ENCODE results near the gene FAM83G. TPM values are rescaled to one million over a fixed set of nuclear protein-coding genes. Genes with fewer than 3 reads are reported as not detected.

The FAM83G gene
- total and polyA plus RNA-seq, 8 donors = 5.6 to 12.9 (median 9.4) TPM

DNA sequence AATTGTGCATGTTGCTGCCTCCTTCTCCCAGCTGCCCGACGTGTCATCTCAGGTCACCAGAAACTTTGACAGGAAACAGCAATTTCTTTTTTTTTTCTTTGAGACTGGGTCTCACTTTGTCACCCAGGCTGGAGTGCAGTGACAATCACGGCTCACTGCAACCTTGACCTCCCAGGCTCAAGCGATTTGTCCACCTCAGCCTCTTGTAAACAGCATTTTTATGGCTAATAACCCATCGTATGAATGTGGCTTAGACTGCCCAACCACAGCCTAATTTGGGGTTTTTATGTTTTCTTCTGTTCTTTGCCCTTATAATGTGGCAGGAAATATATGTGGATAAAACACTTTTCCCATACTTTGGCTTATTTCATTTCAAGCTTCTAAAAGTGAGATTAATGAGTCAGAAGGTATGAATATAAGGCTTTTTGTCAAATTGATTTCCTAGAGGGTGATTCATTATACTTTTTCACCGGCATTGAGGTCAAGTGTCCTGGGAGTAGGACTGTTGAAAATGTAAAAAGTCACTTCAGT lies 83.6 kb downstream of the FAM83G start:
- H3K9me3 ChIP-seq = no peaks in the 10 kb centered on the region
- DNase-seq (no peak), ATAC-seq (peak; percentile 20 to 53 (median 34)), FAIRE-seq (no peak)
- no peaks in the 10 kb centered on the region for H3K36me3 ChIP-seq
- WGBS, 2 donors = 15 to 19% methylated on average over 6 of the region's 6 CpGs
- intact Hi-C loops (cut with DNase I) = no loop called here
- H3K4me3 ChIP-seq = no peak overlapping the region
- H3K27me3 ChIP-seq = no peaks in the 10 kb centered on the region
- TF ChIP-seq, protein P1, sequence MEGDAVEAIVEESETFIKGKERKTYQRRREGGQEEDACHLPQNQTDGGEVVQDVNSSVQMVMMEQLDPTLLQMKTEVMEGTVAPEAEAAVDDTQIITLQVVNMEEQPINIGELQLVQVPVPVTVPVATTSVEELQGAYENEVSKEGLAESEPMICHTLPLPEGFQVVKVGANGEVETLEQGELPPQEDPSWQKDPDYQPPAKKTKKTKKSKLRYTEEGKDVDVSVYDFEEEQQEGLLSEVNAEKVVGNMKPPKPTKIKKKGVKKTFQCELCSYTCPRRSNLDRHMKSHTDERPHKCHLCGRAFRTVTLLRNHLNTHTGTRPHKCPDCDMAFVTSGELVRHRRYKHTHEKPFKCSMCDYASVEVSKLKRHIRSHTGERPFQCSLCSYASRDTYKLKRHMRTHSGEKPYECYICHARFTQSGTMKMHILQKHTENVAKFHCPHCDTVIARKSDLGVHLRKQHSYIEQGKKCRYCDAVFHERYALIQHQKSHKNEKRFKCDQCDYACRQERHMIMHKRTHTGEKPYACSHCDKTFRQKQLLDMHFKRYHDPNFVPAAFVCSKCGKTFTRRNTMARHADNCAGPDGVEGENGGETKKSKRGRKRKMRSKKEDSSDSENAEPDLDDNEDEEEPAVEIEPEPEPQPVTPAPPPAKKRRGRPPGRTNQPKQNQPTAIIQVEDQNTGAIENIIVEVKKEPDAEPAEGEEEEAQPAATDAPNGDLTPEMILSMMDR (IDR thresholded peaks at IDR 0.05) = no peak
- peak overlapping the region in 2 of 4 donors; percentile 31 to 45 for H3K27ac ChIP-seq
- peaks cover 9 to 38% (median 17%) of the 10 kb centered on the region in 3 donors for H3K4me1 ChIP-seq

DNA sequence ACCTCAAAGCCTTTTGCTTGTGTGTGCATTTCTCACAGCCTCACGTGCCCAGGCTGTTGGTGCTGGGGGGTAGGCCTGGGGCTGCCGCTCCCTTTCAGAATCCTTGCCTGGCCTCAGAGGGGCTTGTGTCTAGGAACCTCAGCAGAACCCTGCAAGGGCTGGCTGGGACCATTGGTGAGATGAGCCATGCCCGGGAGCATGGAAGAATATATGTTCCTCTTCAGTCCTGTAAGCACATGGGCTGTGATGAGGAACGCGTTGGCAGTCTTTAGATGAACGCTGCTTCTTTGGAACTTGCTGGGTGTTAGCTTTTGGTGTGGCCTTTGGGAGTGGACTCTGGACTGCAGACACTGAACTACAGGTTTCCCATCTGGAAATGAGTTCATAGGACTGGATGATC lies 84.6 kb downstream of the FAM83G start:
- intact Hi-C loops (cut with DNase I) = no loop called here

More for the DNA sequence above, 84.6 kb downstream of the FAM83G start:
- WGBS, 2 donors = 55 to 62% methylated on average over 6 of the region's 6 CpGs
- H3K27ac ChIP-seq = no peak overlapping the region
- peak in 3 of 4 donors; percentile 51 to 63 (median 56) for ATAC-seq
- no peaks in the 10 kb centered on the region for H3K9me3 ChIP-seq
- no peak overlapping the region for H3K4me3 ChIP-seq
- DNase-seq = no peak
- no peaks in the 10 kb centered on the region for H3K27me3 ChIP-seq
- H3K36me3 ChIP-seq = no peaks in the 10 kb centered on the region
- FAIRE-seq = no peak
- TF ChIP-seq, protein P1 (IDR thresholded peaks at IDR 0.05) = no peak
- peaks cover 9 to 38% (median 17%) of the 10 kb centered on the region in 3 donors for H3K4me1 ChIP-seq

Other genes with a start within 250 kb of the FAM83G start
- 10 to 100 TPM; 16.8 to 26.3 (median 21.9) TPM for gene TVP23B, start 223.6 kb downstream of the FAM83G start, total RNA-seq
- gene TVP23B, start 223.6 kb downstream of the FAM83G start, polyA plus RNA-seq = 10 to 100 TPM; 14.4 to 37.5 TPM
- 10 to 100 TPM in 5 of 6 donors, 1 to 10 TPM in 1; 9.5 to 22.3 (median 15.6) TPM for gene PRPSAP2, start 146.6 kb downstream of the FAM83G start, total RNA-seq
- gene PRPSAP2, start 146.6 kb downstream of the FAM83G start, polyA plus RNA-seq = 10 to 100 TPM; 10.9 to 20.5 TPM
- not detected for gene SLC5A10, start 52.6 kb downstream of the FAM83G start, total RNA-seq
- gene SLC5A10, start 52.6 kb downstream of the FAM83G start, polyA plus RNA-seq = under 1 TPM in 1 of 2 donors, not detected in 1; 0.02 TPM
- gene GRAP, start 42.2 kb upstream of the FAM83G start, total RNA-seq = 1 to 10 TPM in 2 of 6 donors, under 1 TPM in 4; 0.38 to 1.5 (median 0.56) TPM
- 1 to 10 TPM; 1.5 to 2.3 TPM for gene GRAP, start 42.2 kb upstream of the FAM83G start, polyA plus RNA-seq
- under 1 TPM in 4 of 6 donors, not detected in 2; 0.19 to 1.00 (median 0.54) TPM for gene GRAPL, start 122.8 kb upstream of the FAM83G start, total RNA-seq
- 1 to 10 TPM in 1 of 2 donors, under 1 TPM in 1; 0.87 to 2.5 TPM for gene GRAPL, start 122.8 kb upstream of the FAM83G start, polyA plus RNA-seq
- 10 to 100 TPM; 13.4 to 29.4 (median 15.2) TPM for gene EPN2, start 232.6 kb upstream of the FAM83G start, total RNA-seq
- gene EPN2, start 232.6 kb upstream of the FAM83G start, polyA plus RNA-seq = 10 to 100 TPM; 15.5 to 17.5 TPM

Data from pancreas (tissue), 10 donors.